Endometrium (tissue), 2 donors: ENCODE measurements around the gene WARS2.

Source experiments
- FAIRE-seq: peaks from 2 replicates; lab custom pipeline; 2012; peaks lifted over from hg19 to GRCh38; lab: Jason Lieb, UNC
- donor health status: control.
- donor health status: control.

Gene WARS2

GRCh38 chr1:119083479-119083878 is 57.0 kb downstream of the WARS2 start:
- no peak for FAIRE-seq

- no peak for FAIRE-seq
Measured at GRCh38 chr1:119081700-119082099, 58.8 kb downstream of the WARS2 start.

GRCh38 chr1:119081267-119081666 is 59.2 kb downstream of the WARS2 start:
- FAIRE-seq, result no peak

- no peak for FAIRE-seq
Measured at GRCh38 chr1:119080586-119080985, 59.9 kb downstream of the WARS2 start.

- no peak for FAIRE-seq
Measured at GRCh38 chr1:119079881-119080280, 60.6 kb downstream of the WARS2 start.

GRCh38 chr1:119075614-119076013 is 64.8 kb downstream of the WARS2 start:
- no peak for FAIRE-seq

GRCh38 chr1:119071321-119071720 is 69.1 kb downstream of the WARS2 start:
- FAIRE-seq, result peak; percentile 4

GRCh38 chr1:119069682-119070081 is 70.8 kb downstream of the WARS2 start:
- no peak for FAIRE-seq

GRCh38 chr1:119068427-119068826 is 72.0 kb downstream of the WARS2 start:
- FAIRE-seq, result no peak

- no peak for FAIRE-seq
Measured at GRCh38 chr1:119061700-119062099, 78.8 kb downstream of the WARS2 start.

GRCh38 chr1:119055568-119055967 is 84.9 kb downstream of the WARS2 start:
- no peak for FAIRE-seq

- FAIRE-seq, result peak; percentile 62
Measured at GRCh38 chr1:119053917-119054316, 86.5 kb downstream of the WARS2 start.

GRCh38 chr1:119052267-119052666 is 88.2 kb downstream of the WARS2 start:
- FAIRE-seq, result no peak

- FAIRE-seq, result no peak
Measured at GRCh38 chr1:119048624-119049404, 91.6 kb downstream of the WARS2 start.

- FAIRE-seq, result peak; percentile 51
Measured at GRCh38 chr1:119046785-119047438, 93.5 kb downstream of the WARS2 start.

- no peak for FAIRE-seq
Measured at GRCh38 chr1:119046429-119046784, 94.0 kb downstream of the WARS2 start.

GRCh38 chr1:119045096-119045746 is 95.2 kb downstream of the WARS2 start:
- no peak for FAIRE-seq

- FAIRE-seq, result no peak
Measured at GRCh38 chr1:119040906-119041305, 99.5 kb downstream of the WARS2 start.

- no peak for FAIRE-seq
Measured at GRCh38 chr1:119040489-119040888, 100.0 kb downstream of the WARS2 start.

GRCh38 chr1:119038363-119038762 is 102.1 kb downstream of the WARS2 start:
- FAIRE-seq, result no peak

- no peak for FAIRE-seq
Measured at GRCh38 chr1:119034359-119034758, 106.1 kb downstream of the WARS2 start.

- FAIRE-seq, result no peak
Measured at GRCh38 chr1:119032986-119033385, 107.5 kb downstream of the WARS2 start.

- FAIRE-seq, result no peak
Measured at GRCh38 chr1:119027759-119028158, 112.7 kb downstream of the WARS2 start.
